ENCODE measurements around the gene GSAP. TPM values are rescaled to one million over a fixed set of nuclear protein-coding genes. Genes with fewer than 3 reads are reported as not detected.

GSAP gene
- total RNA-seq, 4 donors from 2014 or later, result 43.1 to 65.2 (median 52.4) TPM

DNA sequence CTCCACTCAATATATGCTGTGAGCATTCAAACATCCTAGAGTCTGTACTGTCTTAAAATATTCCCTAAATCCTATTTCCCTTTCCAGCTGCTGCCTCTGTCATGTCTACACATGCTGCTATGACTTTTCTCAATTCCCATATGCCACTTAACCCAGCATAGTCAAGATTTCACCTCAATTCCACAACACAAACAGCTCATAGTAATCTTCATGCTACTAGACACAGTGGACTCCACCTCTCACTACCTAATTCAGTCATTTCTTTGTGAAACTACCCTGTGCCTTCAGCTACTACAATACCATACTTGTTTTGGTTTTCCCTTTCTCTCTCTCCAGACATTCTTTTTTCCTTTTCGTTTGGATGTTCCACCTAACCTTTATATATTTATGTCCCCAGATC is 45.5 kb downstream of the GSAP start:
- Histone ChIP-seq H3K27me3 (no peaks in the 10 kb centered on the region), H3K27ac (no peak overlapping the region), H3K4me1 (no peaks in the 10 kb centered on the region), H3K4me3 (replicated peaks in 1 of 3) (no peak overlapping the region), H3K9me3 (no peaks in the 10 kb centered on the region), H3K36me3 (peaks cover 0 to 5% of the 10 kb centered on the region in 2 donors)
- WGBS, 2 donors, result 75 to 79% methylated on average over 1 of the region's 1 CpG
- intact Hi-C loops (cut with DNase I), result no loop called here
- no peak for TF ChIP-seq POLR2A (IDR thresholded peaks at IDR 0.05)
- TF ChIP-seq, protein P1, sequence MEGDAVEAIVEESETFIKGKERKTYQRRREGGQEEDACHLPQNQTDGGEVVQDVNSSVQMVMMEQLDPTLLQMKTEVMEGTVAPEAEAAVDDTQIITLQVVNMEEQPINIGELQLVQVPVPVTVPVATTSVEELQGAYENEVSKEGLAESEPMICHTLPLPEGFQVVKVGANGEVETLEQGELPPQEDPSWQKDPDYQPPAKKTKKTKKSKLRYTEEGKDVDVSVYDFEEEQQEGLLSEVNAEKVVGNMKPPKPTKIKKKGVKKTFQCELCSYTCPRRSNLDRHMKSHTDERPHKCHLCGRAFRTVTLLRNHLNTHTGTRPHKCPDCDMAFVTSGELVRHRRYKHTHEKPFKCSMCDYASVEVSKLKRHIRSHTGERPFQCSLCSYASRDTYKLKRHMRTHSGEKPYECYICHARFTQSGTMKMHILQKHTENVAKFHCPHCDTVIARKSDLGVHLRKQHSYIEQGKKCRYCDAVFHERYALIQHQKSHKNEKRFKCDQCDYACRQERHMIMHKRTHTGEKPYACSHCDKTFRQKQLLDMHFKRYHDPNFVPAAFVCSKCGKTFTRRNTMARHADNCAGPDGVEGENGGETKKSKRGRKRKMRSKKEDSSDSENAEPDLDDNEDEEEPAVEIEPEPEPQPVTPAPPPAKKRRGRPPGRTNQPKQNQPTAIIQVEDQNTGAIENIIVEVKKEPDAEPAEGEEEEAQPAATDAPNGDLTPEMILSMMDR (IDR thresholded peaks at IDR 0.05), result no peak
- DNase-seq, result no peak

DNA sequence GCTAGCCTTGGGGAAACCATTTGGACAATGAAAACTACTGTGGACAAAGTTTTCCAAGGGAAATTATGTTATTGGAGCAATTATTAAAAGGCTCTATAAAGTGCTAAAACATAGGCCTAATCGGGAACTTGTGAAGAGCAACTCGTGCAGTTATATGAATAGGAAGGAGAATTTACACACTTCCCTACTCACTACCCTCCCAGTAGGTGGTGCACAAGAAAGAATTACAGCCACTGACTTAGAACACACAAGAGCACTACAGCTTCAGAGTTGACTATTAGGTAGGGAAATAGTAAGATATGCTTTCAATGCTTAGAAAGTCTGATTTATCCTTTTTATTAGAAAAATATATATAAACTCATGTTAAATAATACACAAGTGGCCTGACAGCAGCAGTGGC is 47.2 kb downstream of the GSAP start:
- intact Hi-C loops (cut with DNase I), result no loop called here
- Histone ChIP-seq H3K9me3 (no peaks in the 10 kb centered on the region), H3K27me3 (no peaks in the 10 kb centered on the region), H3K4me3 (replicated peaks in 1 of 3) (no peak overlapping the region), H3K4me1 (no peaks in the 10 kb centered on the region), H3K36me3 (peaks cover 0 to 5% of the 10 kb centered on the region in 2 donors), H3K27ac (no peak overlapping the region)
- WGBS, 2 donors, result 68 to 69% methylated on average over 2 of the region's 2 CpGs
- TF ChIP-seq, protein P1 (IDR thresholded peaks at IDR 0.05), result peak in 1 of 6 experiments; percentile 13
- TF ChIP-seq POLR2A (IDR thresholded peaks at IDR 0.05), result no peak
- DNase-seq, result no peak

DNA sequence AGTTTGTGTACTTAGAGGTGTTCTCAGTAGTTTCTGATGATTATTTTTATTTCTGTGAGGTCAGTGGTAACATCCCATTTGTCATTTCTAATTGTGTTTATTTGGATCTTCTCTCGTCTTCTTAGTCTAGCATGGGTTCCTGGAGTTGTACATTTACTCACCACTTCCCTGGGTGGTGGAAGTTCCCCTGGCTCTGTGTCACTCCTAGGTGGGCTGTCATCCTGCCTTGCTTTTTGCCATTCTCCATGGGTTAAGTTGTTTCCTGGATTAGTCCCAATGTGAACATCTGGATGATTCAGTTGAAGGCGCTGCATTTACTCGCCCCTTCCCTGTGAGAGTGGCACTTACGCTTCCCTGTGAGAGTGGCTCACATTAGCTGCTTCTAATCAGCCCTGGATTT is 48.2 kb downstream of the GSAP start:
- 93 to 99% methylated on average over 4 of the region's 4 CpGs for WGBS, 2 donors
- no peak overlapping the region for H3K27ac ChIP-seq

GRCh38 chr7:77362905-77363304 is 53.2 kb downstream of the GSAP start:
- TF ChIP-seq, protein P1 (IDR thresholded peaks at IDR 0.05), result no peak
- TF ChIP-seq POLR2A (IDR thresholded peaks at IDR 0.05), result no peak
- no peaks in the 10 kb centered on the region for H3K4me1 ChIP-seq
- no peak for DNase-seq
- peaks cover 0 to under 1% of the 10 kb centered on the region in 2 donors for H3K36me3 ChIP-seq
- 68 to 75% methylated on average over 1 of the region's 1 CpG for WGBS, 2 donors
- H3K27ac ChIP-seq, result no peak overlapping the region
- intact Hi-C loops (cut with DNase I), result no loop called here
- H3K9me3 ChIP-seq, result no peaks in the 10 kb centered on the region
- H3K27me3 ChIP-seq, result no peaks in the 10 kb centered on the region
- H3K4me3 ChIP-seq (replicated peaks in 1 of 3), result no peak overlapping the region

More for the DNA sequence above, 48.2 kb downstream of the GSAP start:
- Histone ChIP-seq H3K27me3 (no peaks in the 10 kb centered on the region), H3K36me3 (peaks cover 0 to 5% of the 10 kb centered on the region in 2 donors), H3K9me3 (no peaks in the 10 kb centered on the region), H3K4me3 (replicated peaks in 1 of 3) (no peak overlapping the region), H3K4me1 (no peaks in the 10 kb centered on the region)
- intact Hi-C loops (cut with DNase I), result no loop called here
- DNase-seq, result no peak
- TF ChIP-seq POLR2A (IDR thresholded peaks at IDR 0.05), result no peak
- TF ChIP-seq, protein P1 (IDR thresholded peaks at IDR 0.05), result no peak

DNA sequence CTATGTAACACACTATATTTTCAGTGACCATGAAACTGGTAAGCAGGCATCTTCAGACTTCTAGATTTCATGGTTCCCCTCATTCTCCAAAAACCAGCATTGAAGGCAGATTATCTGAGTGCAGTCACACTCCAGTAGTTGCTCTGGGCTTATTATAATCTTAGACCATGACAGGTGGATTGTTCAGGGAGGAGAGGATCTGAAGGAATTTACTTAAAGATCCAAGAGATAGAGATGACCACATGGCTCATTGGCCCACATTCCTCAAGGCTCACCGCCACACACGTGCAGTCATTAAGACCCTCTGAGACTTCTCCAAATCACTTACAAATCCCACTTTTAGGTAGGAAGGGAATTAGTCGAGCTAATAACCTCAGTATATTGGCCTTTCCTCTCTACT is 55.2 kb downstream of the GSAP start:
- WGBS, 2 donors, result 81 to 85% methylated on average over 3 of the region's 3 CpGs
- no peaks in the 10 kb centered on the region for H3K4me1 ChIP-seq
- H3K9me3 ChIP-seq, result no peaks in the 10 kb centered on the region
- no peak overlapping the region for H3K4me3 ChIP-seq (replicated peaks in 1 of 3)
- no peaks in the 10 kb centered on the region for H3K27me3 ChIP-seq
- intact Hi-C loops (cut with DNase I), result no loop called here
- TF ChIP-seq, protein P1 (IDR thresholded peaks at IDR 0.05), result no peak
- TF ChIP-seq POLR2A (IDR thresholded peaks at IDR 0.05), result no peak
- no peaks in the 10 kb centered on the region for H3K36me3 ChIP-seq
- no peak overlapping the region for H3K27ac ChIP-seq
- no peak for DNase-seq

Data from thyroid gland (tissue), 4 donors.